Measurements from ENCODE around the gene SAE1. TPM values are rescaled to one million over a fixed set of nuclear protein-coding genes. Genes with fewer than 3 reads are reported as not detected.

SAE1 gene
- total RNA-seq, 1 experiment from 2014 or later, result 251 TPM

DNA sequence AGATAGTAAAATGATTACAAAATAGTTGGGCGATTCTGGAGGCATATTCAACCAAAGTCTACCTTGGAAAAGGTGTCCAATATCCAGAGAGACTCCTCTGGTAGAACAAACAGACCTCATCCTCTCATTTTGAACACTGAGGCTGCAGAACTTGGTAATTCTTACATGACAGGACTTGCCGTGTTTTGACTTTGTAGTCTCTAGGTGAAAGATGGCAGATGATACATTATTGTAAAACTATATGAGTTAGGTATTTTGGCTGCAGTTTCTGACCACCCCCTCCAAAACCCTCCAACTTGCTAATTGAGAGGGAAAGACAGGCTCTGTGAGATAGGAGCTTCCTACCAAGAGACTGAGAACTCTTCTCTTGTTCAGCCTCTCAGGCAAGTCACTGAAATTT is 22.6 kb downstream of the SAE1 start:
- H3K27me3 Mint-ChIP-seq (ENCODE audit: insufficient read depth, unreplicated experiment), result no peaks in the 10 kb centered on the region
- H3K4me1 ChIP-seq, result peaks cover 38% of the 10 kb centered on the region
- no peaks in the 10 kb centered on the region for H3K9me3 ChIP-seq
- POLR2A ChIA-PET, result no interaction called here
- peaks cover 40% of the 10 kb centered on the region for H3K4me1 Mint-ChIP-seq (ENCODE audit: low read depth, unreplicated experiment)
- CTCF ChIA-PET, result no interaction called here
- no peak overlapping the region for H3K4me3 ChIP-seq (ENCODE audit: low read depth, low read length)
- intact Hi-C loops (cut with micrococcal nuclease; ENCODE audit: unreplicated experiment), result loop anchor here (2.0 kb wide), 1 partner anchor 22 kb away; the partner anchor contains the start of gene SAE1
- TF ChIP-seq, protein P1, sequence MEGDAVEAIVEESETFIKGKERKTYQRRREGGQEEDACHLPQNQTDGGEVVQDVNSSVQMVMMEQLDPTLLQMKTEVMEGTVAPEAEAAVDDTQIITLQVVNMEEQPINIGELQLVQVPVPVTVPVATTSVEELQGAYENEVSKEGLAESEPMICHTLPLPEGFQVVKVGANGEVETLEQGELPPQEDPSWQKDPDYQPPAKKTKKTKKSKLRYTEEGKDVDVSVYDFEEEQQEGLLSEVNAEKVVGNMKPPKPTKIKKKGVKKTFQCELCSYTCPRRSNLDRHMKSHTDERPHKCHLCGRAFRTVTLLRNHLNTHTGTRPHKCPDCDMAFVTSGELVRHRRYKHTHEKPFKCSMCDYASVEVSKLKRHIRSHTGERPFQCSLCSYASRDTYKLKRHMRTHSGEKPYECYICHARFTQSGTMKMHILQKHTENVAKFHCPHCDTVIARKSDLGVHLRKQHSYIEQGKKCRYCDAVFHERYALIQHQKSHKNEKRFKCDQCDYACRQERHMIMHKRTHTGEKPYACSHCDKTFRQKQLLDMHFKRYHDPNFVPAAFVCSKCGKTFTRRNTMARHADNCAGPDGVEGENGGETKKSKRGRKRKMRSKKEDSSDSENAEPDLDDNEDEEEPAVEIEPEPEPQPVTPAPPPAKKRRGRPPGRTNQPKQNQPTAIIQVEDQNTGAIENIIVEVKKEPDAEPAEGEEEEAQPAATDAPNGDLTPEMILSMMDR (IDR thresholded peaks at IDR 0.05; ENCODE audit: insufficient read depth in 1 of 2, low read depth in 1 of 2, low read length in 1 of 2, severe bottlenecking in 1 of 2, unreplicated experiment in 1 of 2), result no peak
- peaks cover 3% of the 10 kb centered on the region; the same call in 1 of the 2 replicates for H3K36me3 ChIP-seq (ENCODE audit: control insufficient read depth, insufficient read depth, low read length)
- peaks cover 100% of the 10 kb centered on the region for H3K36me3 Mint-ChIP-seq (ENCODE audit: insufficient read depth, unreplicated experiment)
- H3K27ac Mint-ChIP-seq (ENCODE audit: unreplicated experiment), result peak overlapping the region; percentile 31
- no peak overlapping the region for H3K4me3 Mint-ChIP-seq (ENCODE audit: unreplicated experiment)
- no peak for DNase-seq
- no TSS peak for BruUV-seq (replicated peaks)
- H3K9me3 Mint-ChIP-seq (ENCODE audit: unreplicated experiment), result no peaks in the 10 kb centered on the region
- H3K27me3 ChIP-seq (replicated peaks; ENCODE audit: control insufficient read depth, insufficient read depth, low read length), result no peaks in the 10 kb centered on the region

DNA sequence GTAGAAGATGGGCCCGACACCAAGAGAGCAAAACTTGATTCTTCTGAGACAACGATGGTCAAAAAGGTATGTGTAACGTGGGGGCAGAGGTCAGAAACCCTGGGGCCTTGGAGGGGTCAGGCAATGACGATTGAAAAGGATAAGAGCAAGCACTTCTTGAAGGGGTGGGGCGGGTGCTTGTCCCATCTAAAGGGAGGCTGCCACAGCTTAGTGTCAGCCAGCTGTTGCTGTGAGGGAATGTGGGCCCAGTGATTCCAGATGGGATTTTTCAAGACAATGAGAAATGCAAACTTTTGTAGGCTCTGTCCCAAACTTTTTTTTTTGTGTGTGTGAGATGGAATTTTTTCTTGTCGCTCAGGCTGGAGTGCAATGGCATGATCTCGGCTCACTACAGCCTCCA is 24.5 kb downstream of the SAE1 start:
- POLR2A ChIA-PET, result no interaction called here
- Histone ChIP-seq H3K36me3 (ENCODE audit: control insufficient read depth, insufficient read depth, low read length) (peaks cover 3% of the 10 kb centered on the region; the same call in 1 of the 2 replicates), H3K4me3 (ENCODE audit: low read depth, low read length) (no peak overlapping the region), H3K9me3 (no peaks in the 10 kb centered on the region), H3K27me3 (replicated peaks; ENCODE audit: control insufficient read depth, insufficient read depth, low read length) (no peaks in the 10 kb centered on the region), H3K4me1 (peaks cover 38% of the 10 kb centered on the region)
- DNase-seq, result peak in 1 of 2 experiments; percentile 46
- Mint-ChIP-seq H3K4me3 (ENCODE audit: unreplicated experiment) (peak overlapping the region; percentile 5), H3K36me3 (ENCODE audit: insufficient read depth, unreplicated experiment) (peaks cover 97% of the 10 kb centered on the region), H3K27me3 (ENCODE audit: insufficient read depth, unreplicated experiment) (no peaks in the 10 kb centered on the region), H3K4me1 (ENCODE audit: low read depth, unreplicated experiment) (peaks cover 44% of the 10 kb centered on the region), H3K9me3 (ENCODE audit: unreplicated experiment) (no peaks in the 10 kb centered on the region), H3K27ac (ENCODE audit: unreplicated experiment) (peak overlapping the region; percentile 74)
- intact Hi-C loops (cut with micrococcal nuclease; ENCODE audit: unreplicated experiment), result loop anchor here (5.0 kb wide), 1 partner anchor 37 kb away; no protein-coding TSS in a partner anchor
- CTCF ChIA-PET, result interaction anchor here (0.6 to 0.7 kb wide), 2 partner anchors 52 to 55 kb away, joined by 3 read pairs; no protein-coding TSS in a partner anchor
- BruUV-seq (replicated peaks), result no TSS peak
- TF ChIP-seq, protein P1 (IDR thresholded peaks at IDR 0.05; ENCODE audit: insufficient read depth in 1 of 2, low read depth in 1 of 2, low read length in 1 of 2, severe bottlenecking in 1 of 2, unreplicated experiment in 1 of 2), result no peak

DNA sequence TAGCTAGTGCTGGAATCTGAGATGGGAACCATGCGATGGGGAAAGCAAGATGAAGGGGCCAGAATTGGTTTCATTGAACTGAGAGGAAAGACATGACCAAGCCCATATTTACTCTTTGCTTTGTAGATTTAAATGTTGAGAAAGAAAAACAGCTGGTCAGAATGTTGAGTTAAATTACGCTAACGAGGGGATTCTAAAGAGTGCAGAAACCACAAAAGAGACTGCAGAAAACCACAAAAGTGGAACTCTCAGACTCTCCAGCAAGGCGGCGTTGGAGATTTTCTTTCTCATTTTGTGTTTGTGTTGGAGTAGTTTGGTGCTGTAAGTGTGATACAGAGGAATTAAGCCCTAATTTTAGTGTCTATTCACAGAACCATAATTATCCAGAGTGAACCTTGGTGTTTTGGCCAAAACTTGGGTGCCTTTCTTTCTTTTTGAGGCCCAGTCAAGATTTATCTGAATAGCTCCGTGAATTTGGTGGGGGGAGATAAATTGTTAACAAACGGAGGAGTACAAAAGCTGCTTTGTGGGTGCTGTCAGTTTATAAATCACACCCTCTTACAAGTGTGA is 26.3 kb downstream of the SAE1 start:
- intact Hi-C loops (cut with micrococcal nuclease; ENCODE audit: unreplicated experiment), result loop anchor here (5.0 kb wide), 1 partner anchor 35 kb away; no protein-coding TSS in a partner anchor
- H3K4me3 ChIP-seq (ENCODE audit: low read depth, low read length), result no peak overlapping the region
- no peaks in the 10 kb centered on the region for H3K9me3 ChIP-seq
- Mint-ChIP-seq H3K4me1 (ENCODE audit: low read depth, unreplicated experiment) (peaks cover 35% of the 10 kb centered on the region), H3K27ac (ENCODE audit: unreplicated experiment) (no peak overlapping the region), H3K9me3 (ENCODE audit: unreplicated experiment) (no peaks in the 10 kb centered on the region), H3K27me3 (ENCODE audit: insufficient read depth, unreplicated experiment) (no peaks in the 10 kb centered on the region), H3K36me3 (ENCODE audit: insufficient read depth, unreplicated experiment) (peaks cover 96% of the 10 kb centered on the region), H3K4me3 (ENCODE audit: unreplicated experiment) (no peak overlapping the region)
- H3K4me1 ChIP-seq, result peaks cover 29% of the 10 kb centered on the region
- TF ChIP-seq, protein P1 (IDR thresholded peaks at IDR 0.05; ENCODE audit: insufficient read depth in 1 of 2, low read depth in 1 of 2, low read length in 1 of 2, severe bottlenecking in 1 of 2, unreplicated experiment in 1 of 2), result no peak
- POLR2A ChIA-PET, result interaction anchor here (0.6 to 0.7 kb wide), 2 partner anchors 44 to 87 kb away, joined by 3 read pairs; partner anchors contain the start of gene ZC3H4
- no peaks in the 10 kb centered on the region for H3K27me3 ChIP-seq (replicated peaks; ENCODE audit: control insufficient read depth, insufficient read depth, low read length)
- CTCF ChIA-PET, result interaction anchor here (0.6 to 1.0 kb wide), 3 partner anchors 31 to 87 kb away, joined by 3 to 4 read pairs (median 4); no protein-coding TSS in a partner anchor
- DNase-seq, result no peak
- no peaks in the 10 kb centered on the region; the same call in 1 of the 2 replicates for H3K36me3 ChIP-seq (ENCODE audit: control insufficient read depth, insufficient read depth, low read length)
- BruUV-seq (replicated peaks), result TSS peak; percentile 6

Measured in Caco-2 (cell line).